GM19239 (cell line): ENCODE data around the gene CCDC71L.

Experiments
- DNase-seq: peaks from one replicate; pipeline ENCODE4 v3.0.0; 2011; ENCODE audit warnings: low spot score; ENCODE audit not compliant: insufficient read length
- FAIRE-seq: peaks from 2 replicates; lab custom pipeline; 2011; peaks lifted over from hg19 to GRCh38; lab: Jason Lieb, UNC

Gene CCDC71L

GRCh38 chr7:106630648-106631047, 30.3 kb downstream of the CCDC71L start:
- FAIRE-seq, result no peak
- no peak for DNase-seq

- DNase-seq (no peak), FAIRE-seq (no peak)
Measured at GRCh38 chr7:106629516-106629915, 31.4 kb downstream of the CCDC71L start.

- DNase-seq (no peak), FAIRE-seq (no peak)
Measured at GRCh38 chr7:106626376-106627164, 34.4 kb downstream of the CCDC71L start.

- DNase-seq (no peak), FAIRE-seq (no peak)
Measured at GRCh38 chr7:106625678-106626301, 35.2 kb downstream of the CCDC71L start.

GRCh38 chr7:106623853-106624252, 37.1 kb downstream of the CCDC71L start:
- FAIRE-seq (no peak), DNase-seq (no peak)

- FAIRE-seq, result no peak
- DNase-seq, result no peak
Measured at GRCh38 chr7:106623315-106623660, 37.7 kb downstream of the CCDC71L start.

- DNase-seq (no peak), FAIRE-seq (no peak)
Measured at GRCh38 chr7:106622654-106623314, 38.2 kb downstream of the CCDC71L start.

- no peak for FAIRE-seq
Measured at GRCh38 chr7:106621393-106622132, 39.4 kb downstream of the CCDC71L start.

GRCh38 chr7:106620676-106621075, 40.3 kb downstream of the CCDC71L start:
- FAIRE-seq, result no peak

More at GRCh38 chr7:106621393-106622132, 39.4 kb downstream of the CCDC71L start:
- DNase-seq, result no peak

GRCh38 chr7:106620034-106620433, 40.9 kb downstream of the CCDC71L start:
- no peak for FAIRE-seq

More at GRCh38 chr7:106620676-106621075, 40.3 kb downstream of the CCDC71L start:
- no peak for DNase-seq

GRCh38 chr7:106619213-106619612, 41.7 kb downstream of the CCDC71L start:
- no peak for DNase-seq
- no peak for FAIRE-seq

More at GRCh38 chr7:106620034-106620433, 40.9 kb downstream of the CCDC71L start:
- no peak for DNase-seq

GRCh38 chr7:106618480-106618879, 42.5 kb downstream of the CCDC71L start:
- FAIRE-seq (no peak), DNase-seq (no peak)

- no peak for FAIRE-seq
- no peak for DNase-seq
Measured at GRCh38 chr7:106617860-106618259, 43.1 kb downstream of the CCDC71L start.

- no peak for DNase-seq
- no peak for FAIRE-seq
Measured at GRCh38 chr7:106616708-106617051, 44.3 kb downstream of the CCDC71L start.

- FAIRE-seq, result no peak
- no peak for DNase-seq
Measured at GRCh38 chr7:106615808-106616707, 44.9 kb downstream of the CCDC71L start.

GRCh38 chr7:106614751-106615150, 46.2 kb downstream of the CCDC71L start:
- FAIRE-seq (no peak), DNase-seq (no peak)

- DNase-seq (no peak), FAIRE-seq (no peak)
Measured at GRCh38 chr7:106613848-106614560, 47.0 kb downstream of the CCDC71L start.

- FAIRE-seq (no peak), DNase-seq (no peak)
Measured at GRCh38 chr7:106613279-106613678, 47.7 kb downstream of the CCDC71L start.

GRCh38 chr7:106612432-106612831, 48.5 kb downstream of the CCDC71L start:
- no peak for DNase-seq
- no peak for FAIRE-seq
